GM13977 (cell line): ENCODE data around the gene TULP3.

Experiments
- DNase-seq: peaks from one replicate; pipeline ENCODE4 v3.0.0; 2012; ENCODE audit warnings: low spot score
- CTCF ChIP-seq: IDR thresholded peaks from 2 replicates; pipeline ENCODE4 v1.5.1; 2012; ENCODE audit warnings: mild to moderate bottlenecking, control low read depth; ENCODE audit not compliant: insufficient read depth; ENCODE audit errors: extremely low read depth, missing control alignments
- in situ Hi-C: fragments of 300-500 bp; cut with MboI; formaldehyde crosslinking; loops from one replicate; pipeline ENCODE4 v1.12.0; 2022; ENCODE audit warnings: low sequenced_read_pairs, low pct_unique_long_range_greater_than_20kb, mixed read lengths, inconsistent platforms; ENCODE audit not compliant: unreplicated experiment

Gene TULP3

GRCh38 chr12:2939191-2939590 lies 48.5 kb downstream of the TULP3 start:
- no peak for TF ChIP-seq CTCF
- no peak for DNase-seq
- in situ Hi-C loops, result no loop called here

GRCh38 chr12:2940564-2940963 lies 49.9 kb downstream of the TULP3 start:
- in situ Hi-C loops, result no loop called here
- TF ChIP-seq CTCF, result no peak
- DNase-seq, result no peak

GRCh38 chr12:2941524-2941923 lies 50.8 kb downstream of the TULP3 start:
- no peak for TF ChIP-seq CTCF
- in situ Hi-C loops, result no loop called here
- DNase-seq, result no peak

GRCh38 chr12:2944401-2945047 lies 53.8 kb downstream of the TULP3 start:
- peak; percentile 74 for TF ChIP-seq CTCF
- peak; percentile 65 for DNase-seq
- in situ Hi-C loops, result no loop called here

- in situ Hi-C loops, result no loop called here
- TF ChIP-seq CTCF, result no peak
- DNase-seq, result no peak
These were observed 58.7 kb downstream of the TULP3 start for GRCh38 chr12:2949411-2949810.

GRCh38 chr12:2955888-2956287 lies 65.2 kb downstream of the TULP3 start:
- TF ChIP-seq CTCF, result no peak
- no peak for DNase-seq
- in situ Hi-C loops, result no loop called here
